Hepatocyte (in vitro differentiated cells): Measurements from ENCODE around the gene KLC4.

ENCODE experiments used
- CTCF ChIP-seq: fragments of 200-600 bp; sonication (generic); IDR thresholded peaks from 2 replicates; pipeline ENCODE4 v1.5.1; 2016; ENCODE audit warnings: antibody characterized with exemption, mild to moderate bottlenecking; ENCODE audit not compliant: poor library complexity
- EZH2 ChIP-seq: fragments of 200-600 bp; sonication (generic); IDR thresholded peaks from 2 replicates; pipeline ENCODE4 v1.6.1; 2016; ENCODE audit warnings: antibody characterized with exemption, mild to moderate bottlenecking, borderline replicate concordance
- EZH2phosphoT487 ChIP-seq: fragments of 200-600 bp; sonication (generic); IDR thresholded peaks from one replicate; pipeline ENCODE4 v1.6.1; 2018; ENCODE audit warnings: antibody characterized with exemption, mild to moderate bottlenecking, low read depth, moderate library complexity; ENCODE audit not compliant: unreplicated experiment, severe bottlenecking

- no peak for TF ChIP-seq CTCF
- no peak for TF ChIP-seq EZH2phosphoT487
- TF ChIP-seq EZH2: no peak
Observed at GRCh38 chr6:43021270-43022047, 38.0 kb upstream of the KLC4 start, which contains the start of gene RRP36.
